Vagina (tissue), 2 donors: ENCODE results near the gene SULT4A1.

ENCODE experiments used
- POLR2A ChIP-seq, 2 donors: fragments of 450-650 bp; IDR thresholded peaks; one replicate each; pipeline ENCODE4 v1.6.1; 2017; ENCODE audit warnings: antibody characterized with exemption in 2 of 2, mild to moderate bottlenecking in 2 of 2, moderate library complexity in 2 of 2
- POLR2AphosphoS5 ChIP-seq, 2 donors: sonication (generic); formaldehyde crosslinking; IDR thresholded peaks; one replicate each; pipeline ENCODE4 v1.9.0; 2017; ENCODE audit warnings: antibody characterized with exemption in 2 of 2, mild to moderate bottlenecking in 2 of 2, low read depth in 1 of 2; ENCODE audit not compliant: insufficient read depth in 1 of 2
- TF ChIP-seq, protein P1 (sequence below), 3 experiments: fragments of 450-650 bp in 2 of 3; fragments of 200-600 bp in 1 of 3; sonication (generic) in 1 of 3; IDR thresholded peaks; one replicate each; pipeline ENCODE4 v1.5.1; 2017 to 2019; ENCODE audit warnings: antibody characterized with exemption in 3 of 3, mild to moderate bottlenecking in 2 of 3, moderate library complexity in 2 of 3

DNA sequence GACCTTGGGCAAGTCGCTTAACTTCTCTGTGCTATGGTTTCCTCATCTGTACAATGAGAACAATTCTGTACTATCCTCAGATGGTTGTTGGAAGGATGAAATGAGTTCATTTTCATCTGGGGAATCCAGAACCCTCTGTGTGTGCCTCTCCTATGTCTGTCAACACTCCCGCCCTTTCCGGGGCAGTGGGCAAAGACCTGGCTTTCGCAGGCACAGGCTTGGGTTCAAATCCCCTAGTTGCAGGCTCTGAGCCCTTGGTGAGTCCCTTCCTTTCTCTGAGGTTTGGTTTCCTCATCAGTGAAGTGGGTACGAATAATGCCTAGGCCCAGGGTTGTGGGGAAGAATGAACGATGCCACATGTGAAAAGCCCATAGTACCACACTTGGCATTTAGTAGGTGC lies 23.5 kb upstream of the SULT4A1 start:
- TF ChIP-seq, protein P1, sequence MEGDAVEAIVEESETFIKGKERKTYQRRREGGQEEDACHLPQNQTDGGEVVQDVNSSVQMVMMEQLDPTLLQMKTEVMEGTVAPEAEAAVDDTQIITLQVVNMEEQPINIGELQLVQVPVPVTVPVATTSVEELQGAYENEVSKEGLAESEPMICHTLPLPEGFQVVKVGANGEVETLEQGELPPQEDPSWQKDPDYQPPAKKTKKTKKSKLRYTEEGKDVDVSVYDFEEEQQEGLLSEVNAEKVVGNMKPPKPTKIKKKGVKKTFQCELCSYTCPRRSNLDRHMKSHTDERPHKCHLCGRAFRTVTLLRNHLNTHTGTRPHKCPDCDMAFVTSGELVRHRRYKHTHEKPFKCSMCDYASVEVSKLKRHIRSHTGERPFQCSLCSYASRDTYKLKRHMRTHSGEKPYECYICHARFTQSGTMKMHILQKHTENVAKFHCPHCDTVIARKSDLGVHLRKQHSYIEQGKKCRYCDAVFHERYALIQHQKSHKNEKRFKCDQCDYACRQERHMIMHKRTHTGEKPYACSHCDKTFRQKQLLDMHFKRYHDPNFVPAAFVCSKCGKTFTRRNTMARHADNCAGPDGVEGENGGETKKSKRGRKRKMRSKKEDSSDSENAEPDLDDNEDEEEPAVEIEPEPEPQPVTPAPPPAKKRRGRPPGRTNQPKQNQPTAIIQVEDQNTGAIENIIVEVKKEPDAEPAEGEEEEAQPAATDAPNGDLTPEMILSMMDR (IDR thresholded peaks at IDR 0.05), result no peak
- no peak for TF ChIP-seq POLR2A (IDR thresholded peaks at IDR 0.05)
- no peak for TF ChIP-seq POLR2AphosphoS5 (IDR thresholded peaks at IDR 0.05; ENCODE audit: insufficient read depth in 1 of 2, low read depth in 1 of 2)
